ENCODE measurements around the gene MARK4. TPM values are rescaled to one million over a fixed set of nuclear protein-coding genes. Genes with fewer than 3 reads are reported as not detected.
A peak's percentile ranks its signal among the peaks of the same experiment; 100 is the strongest.

Gene MARK4
- total RNA-seq, 1 donor from 2014 or later, result 11.3 TPM

DNA sequence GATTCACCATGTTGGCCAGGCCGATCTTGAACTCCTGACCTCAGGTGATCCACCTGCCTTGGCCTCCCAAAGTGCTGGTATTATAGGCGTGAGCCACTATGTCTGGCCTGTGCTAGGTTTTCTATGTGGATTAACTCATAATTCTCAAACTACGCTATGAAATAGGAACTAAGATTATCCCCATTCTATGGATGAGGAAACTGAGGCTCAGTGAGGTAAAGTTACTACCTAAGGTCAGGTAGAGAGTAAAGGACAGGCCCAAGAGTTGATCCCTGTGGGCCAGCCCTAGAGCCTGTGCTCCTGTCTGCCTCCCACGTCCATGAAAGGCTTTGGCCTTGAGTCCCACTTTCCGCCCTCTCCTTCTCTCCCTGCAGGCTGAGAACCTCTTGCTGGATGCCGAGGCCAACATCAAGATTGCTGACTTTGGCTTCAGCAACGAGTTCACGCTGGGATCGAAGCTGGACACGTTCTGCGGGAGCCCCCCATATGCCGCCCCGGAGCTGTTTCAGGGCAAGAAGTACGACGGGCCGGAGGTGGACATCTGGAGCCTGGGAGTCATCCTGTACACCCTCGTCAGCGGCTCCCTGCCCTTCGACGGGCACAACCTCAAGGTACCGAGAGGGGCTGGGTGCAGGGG lies 20.1 kb downstream of the MARK4 start:
- no peak for DNase-seq (ENCODE audit: low spot score)

DNA sequence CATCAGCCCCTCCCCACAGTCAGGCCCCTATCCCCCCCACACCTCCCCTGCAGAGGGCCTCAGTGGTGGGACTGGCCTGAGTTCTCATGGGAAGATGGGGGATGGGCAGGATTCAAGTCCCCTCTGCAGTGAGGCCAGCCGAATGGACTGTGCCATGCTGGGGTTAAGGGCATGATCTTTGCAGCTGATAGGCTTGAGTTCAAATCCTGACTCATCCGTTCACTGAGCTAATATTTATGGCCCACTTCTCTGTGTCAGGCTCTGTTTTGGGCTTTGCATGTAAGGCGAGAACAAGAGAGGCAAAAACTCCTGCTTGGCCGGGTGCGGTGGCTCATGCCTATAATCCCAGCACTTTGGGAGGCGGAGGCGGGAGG lies 20.7 kb downstream of the MARK4 start:
- DNase-seq (ENCODE audit: low spot score), result no peak

DNA sequence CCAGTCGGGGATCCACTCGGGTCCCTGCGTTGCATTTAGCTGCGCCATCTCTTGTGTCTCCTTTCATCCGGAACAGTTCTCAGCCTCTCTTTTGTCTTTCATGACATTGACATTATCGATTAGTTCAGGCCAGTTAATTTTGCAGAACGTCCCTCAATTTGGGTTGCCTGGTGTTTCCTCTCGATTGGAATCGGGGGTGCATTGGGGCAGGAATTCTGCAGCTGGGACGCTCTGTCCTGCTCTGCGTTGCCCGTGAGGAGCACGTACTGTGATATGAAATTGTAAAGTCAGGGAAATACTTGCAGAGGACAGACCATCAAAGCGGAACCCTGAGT lies 22.4 kb downstream of the MARK4 start:
- DNase-seq (ENCODE audit: low spot score), result no peak

DNA sequence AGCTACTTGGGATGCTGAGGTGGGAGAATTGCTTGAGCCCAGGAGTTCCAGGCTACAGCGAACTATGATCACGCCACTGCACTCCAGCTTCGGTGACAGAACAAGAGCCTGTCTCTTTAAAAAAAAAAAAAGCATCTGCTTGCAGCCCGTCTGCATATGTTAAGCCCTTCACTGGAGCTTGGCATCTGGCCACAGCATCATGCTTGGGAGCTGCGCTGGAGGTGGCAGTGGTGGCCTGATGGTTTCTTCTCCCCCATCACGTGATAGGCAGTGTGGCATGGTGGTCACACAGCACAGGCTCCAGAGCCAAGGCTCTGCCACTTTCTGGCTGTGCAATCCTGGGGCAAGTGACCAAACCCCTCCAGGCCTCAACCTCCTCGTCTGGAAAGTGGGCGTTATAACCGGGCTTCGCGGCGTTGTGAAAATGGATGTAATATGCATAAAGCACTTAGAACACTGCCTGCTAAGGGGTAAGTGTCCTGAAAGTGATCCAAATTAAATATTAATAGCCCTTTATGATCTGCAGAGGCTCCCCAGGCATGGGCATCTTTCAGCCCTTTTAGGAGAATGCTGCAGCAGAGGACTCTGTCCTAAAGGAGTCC lies 24.4 kb downstream of the MARK4 start:
- peak; percentile 41 for DNase-seq (ENCODE audit: low spot score)

DNA sequence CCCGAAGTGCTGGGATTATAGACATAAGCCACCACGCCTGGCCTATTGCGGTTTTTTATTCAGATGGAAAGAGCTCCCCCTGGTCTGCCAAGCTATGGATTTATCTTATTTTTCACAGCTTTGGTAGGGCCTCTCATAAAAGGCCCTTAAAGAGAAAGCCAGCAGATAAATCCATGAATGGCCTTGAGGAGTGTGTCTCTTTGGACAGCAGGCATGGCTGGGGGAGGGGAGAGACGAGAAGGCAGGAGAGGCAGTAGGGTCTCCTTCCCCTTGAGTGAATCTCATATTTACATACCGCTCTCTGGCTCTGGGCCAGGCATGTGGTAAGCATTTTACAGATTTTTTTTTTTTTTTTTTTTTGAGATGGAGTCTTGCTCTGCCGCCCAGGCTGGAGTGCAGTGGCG lies 25.2 kb downstream of the MARK4 start:
- peak; percentile 67 for DNase-seq (ENCODE audit: low spot score)

DNA sequence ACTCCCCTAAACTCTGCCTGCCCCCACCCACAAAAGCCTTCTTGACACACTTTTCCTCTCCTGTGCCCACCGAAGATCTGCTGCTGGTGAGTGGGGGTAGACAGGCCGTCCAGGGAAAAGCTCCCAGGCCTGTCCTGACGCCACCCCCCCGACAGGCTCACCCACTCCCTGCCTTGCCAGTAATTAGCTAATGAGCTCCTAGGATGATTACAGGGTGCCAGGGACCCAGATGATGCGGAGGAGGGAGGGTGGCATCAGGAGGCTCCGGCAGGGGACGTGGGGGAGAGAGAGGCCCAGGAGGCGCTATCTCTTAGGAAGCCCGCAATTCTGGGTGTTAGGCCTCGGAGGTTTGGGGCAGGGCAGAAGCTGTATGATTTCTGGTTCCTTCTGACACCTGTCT lies 27.0 kb downstream of the MARK4 start:
- no peak for DNase-seq (ENCODE audit: low spot score)

DNA sequence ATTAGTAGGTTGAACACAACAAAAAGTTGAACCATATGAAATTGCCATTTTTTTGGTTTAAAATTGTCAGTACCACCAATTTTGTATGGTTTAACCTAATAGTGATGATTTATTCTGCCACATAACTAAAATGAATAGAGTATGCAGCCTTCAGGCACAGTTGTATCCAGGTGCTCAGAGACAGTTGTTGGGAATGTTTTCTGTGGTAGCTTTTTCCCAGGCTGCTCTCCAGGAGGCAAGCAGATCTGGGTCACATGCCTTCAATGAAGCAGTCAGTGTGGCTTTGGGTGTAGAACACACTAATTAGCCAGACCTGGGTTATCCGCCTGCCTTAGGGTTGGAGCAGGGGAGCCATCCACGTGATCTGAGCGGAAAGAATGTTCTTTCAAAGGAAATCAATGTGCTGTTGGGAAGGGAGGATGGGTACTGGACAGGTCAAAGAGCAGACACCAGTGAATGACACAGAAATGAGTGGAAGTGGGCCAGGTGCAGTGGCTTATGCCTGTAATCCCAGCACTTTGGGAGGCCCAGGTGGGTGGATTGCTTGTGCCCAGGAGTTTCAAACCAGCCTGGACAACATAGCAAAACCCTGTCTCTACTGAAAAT lies 28.6 kb downstream of the MARK4 start:
- DNase-seq (ENCODE audit: low spot score), result no peak

DNA sequence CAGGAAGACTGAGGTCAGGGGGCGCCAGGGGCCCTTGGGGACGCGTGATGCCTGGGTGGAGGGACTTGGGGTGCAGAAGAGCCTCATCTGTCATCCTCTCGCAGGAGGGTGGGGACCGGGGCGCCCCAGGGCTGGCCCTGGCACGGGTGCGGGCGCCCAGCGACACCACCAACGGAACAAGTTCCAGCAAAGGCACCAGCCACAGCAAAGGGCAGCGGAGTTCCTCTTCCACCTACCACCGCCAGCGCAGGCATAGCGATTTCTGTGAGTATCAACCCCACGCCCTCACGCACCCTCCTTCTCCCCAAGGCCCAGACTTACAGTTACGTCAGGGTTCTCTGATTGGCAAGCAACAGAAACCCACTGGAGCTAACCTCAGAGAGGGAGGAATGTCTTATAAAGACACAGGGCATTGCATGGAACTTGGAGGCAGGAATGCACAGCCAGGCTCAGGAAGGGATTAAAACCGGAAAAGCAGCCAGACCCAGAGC lies 29.4 kb downstream of the MARK4 start:
- peak; percentile 34 for DNase-seq (ENCODE audit: low spot score)

DNA sequence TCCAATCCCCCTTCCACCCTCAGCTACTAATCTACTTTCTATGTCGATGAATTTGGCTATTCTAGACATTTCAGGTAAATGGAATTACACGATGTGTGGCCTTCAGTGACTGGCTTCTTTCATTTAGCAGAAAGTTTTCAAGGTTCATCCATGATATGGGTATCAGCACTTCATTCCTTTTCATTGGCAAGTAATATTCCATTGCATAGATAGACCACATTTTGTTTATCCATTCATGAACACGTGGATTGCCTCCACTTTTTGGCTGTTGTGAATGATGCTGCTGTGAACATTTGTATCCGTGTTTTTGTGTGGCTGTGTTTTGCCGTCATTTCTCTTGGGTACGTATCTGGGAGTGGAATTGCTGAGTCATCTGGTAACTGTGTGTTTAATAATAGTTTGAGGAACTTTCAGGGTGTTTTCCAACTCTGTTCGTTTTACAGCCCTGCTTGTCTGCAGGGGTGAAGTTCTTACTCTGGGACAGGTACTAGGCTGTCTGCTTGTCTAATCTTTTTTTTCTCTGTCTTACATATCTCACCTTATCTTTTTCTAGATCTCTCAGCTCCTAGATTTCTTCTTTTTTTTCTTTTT lies 32.5 kb downstream of the MARK4 start:
- DNase-seq (ENCODE audit: low spot score), result no peak

DNA sequence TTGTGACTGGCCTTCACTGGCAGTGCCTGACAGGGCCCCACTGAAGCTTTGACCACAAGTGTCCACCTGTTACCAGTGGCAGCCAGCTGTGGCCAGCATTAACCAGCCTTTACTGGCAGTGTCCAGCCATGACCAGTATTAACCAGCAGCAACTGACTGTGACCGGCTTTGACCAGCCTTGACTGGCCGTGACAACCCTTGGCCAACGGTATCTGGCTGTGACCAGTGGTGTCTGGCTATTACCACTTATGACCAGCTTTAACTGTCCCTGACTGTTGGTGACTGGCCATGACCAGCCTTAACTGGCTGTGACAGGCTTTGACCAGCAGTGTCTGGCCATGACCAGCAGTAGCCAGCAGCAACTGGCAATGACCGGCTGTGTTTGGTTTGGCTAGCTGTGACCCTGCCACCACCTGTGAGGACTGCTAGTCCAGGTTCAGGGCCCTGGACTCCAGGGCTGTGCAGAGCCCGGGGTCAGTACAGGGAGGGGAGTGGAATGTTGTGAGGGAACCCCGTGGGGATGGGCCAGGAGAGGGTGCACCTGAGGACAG lies 39.4 kb downstream of the MARK4 start:
- no peak for DNase-seq (ENCODE audit: low spot score)

DNA sequence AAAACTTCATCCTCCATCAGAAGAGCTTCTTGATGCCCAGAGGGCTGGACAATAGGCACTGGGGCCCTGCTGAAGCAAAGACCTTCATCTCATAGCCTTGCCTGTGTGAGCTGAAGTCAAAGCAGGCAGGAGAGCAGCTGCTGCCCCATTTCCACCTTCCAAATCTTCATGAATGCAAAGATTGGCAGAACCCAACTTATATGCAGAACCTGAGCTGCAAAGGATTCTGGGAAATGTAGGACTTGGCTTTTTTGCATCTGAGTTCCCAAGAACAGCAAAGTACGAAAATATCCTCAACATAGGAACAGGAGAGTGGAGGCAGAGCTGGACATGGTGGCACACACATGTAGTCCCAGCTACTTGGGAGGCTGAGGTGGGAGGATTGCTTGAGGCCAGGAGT lies 40.8 kb downstream of the MARK4 start:
- no peak for DNase-seq (ENCODE audit: low spot score)

DNA sequence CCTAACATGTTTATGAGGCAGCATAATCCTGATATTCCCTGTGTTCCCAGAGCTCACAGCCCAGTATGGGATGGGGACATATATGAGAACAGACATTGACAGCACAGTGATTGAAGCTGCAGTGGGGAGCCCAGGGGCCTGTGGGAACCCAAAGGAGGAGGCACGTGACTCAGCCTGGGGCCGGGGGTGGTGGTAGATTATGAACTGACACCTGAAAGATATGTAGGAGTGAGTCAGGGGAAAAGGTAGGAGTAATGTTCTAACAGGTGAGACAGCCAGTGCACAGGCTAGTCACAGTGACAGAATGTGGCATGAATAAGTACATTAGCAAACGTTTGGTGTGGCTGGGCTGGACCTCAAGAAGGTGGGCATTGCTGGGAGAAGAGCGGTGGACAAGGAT lies 42.6 kb downstream of the MARK4 start:
- DNase-seq (ENCODE audit: low spot score), result no peak

DNA sequence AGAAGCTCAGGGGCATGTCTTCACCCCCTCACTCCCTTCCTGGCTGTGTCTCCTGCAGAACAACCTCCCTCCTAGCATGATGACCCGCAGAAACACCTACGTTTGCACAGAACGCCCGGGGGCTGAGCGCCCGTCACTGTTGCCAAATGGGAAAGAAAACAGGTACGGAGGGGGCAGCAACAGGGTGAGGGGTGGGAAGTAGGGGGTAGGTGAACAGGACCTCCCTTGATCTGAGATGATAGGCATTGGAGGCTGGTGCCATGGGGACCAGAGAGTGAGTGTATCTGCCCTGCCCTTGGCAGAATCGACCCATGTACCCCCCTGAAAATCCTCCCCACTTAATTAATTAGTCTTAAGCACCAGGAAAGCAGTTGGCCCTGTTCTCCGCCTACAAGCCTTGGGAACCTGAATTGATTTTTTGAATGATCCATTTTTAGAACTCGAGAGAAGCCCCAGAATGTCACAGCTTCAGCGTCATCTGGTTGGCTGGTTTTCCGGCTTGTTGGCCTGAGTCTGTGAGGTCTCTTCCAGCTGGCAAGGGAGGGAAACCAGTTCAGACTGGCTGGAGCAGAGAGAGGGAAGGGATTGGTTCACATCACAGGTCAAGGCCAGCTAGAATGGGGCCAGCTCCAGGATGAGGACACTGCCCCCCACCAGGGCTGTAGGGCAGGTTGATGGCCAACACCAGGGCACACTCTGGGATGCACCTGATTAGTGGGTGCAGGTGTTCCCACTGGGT lies 43.4 kb downstream of the MARK4 start:
- no peak for DNase-seq (ENCODE audit: low spot score)

DNA sequence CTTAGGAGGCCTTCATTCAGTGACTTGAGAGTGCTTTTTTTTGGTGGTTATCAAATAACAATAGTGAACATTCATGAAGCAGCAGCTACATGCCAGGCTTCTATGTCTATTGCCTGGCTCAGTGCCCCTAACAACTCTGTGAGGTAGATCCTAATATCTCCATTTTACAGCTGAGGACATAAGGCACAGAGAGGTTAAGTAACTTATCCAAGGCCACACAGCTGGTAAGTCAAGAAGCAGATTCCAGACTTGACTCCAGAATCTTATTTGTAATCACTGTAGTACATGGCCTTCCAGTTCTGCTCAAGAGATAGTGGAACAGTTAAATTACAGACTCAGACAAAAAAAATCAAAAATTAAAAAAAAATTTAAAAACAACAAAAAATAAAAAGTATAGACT lies 44.8 kb downstream of the MARK4 start:
- no peak for DNase-seq (ENCODE audit: low spot score)

DNA sequence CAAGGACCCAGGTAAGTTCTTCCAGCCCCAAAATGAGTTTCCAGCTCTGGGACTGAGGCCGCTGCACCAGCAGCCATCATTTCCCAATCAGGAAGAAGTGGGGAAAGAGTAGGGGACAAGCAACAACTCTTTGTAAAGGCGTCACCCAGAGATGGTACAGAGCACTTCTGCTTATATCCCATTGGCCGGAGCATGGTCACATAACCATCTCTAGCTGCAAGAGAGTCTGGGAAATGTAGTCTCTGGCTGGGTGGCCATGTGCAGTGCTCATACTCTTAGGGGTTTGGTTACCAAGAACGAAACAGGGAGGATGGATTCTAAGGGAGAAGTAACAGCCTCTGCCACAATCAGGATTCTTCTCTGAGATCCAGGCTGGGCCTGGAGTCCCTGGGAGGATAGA lies 45.3 kb downstream of the MARK4 start:
- no peak for DNase-seq (ENCODE audit: low spot score)

DNA sequence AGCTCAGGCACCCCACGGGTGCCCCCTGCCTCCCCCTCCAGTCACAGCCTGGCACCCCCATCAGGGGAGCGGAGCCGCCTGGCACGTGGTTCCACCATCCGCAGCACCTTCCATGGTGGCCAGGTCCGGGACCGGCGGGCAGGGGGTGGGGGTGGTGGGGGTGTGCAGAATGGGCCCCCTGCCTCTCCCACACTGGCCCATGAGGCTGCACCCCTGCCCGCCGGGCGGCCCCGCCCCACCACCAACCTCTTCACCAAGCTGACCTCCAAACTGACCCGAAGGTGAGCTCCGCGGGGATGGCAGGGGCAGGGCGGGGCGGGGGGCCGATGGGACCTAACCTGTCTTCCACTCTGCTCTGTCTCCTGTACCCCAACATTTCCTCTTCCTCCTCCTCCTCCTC lies 46.6 kb downstream of the MARK4 start:
- DNase-seq (ENCODE audit: low spot score), result no peak

DNA sequence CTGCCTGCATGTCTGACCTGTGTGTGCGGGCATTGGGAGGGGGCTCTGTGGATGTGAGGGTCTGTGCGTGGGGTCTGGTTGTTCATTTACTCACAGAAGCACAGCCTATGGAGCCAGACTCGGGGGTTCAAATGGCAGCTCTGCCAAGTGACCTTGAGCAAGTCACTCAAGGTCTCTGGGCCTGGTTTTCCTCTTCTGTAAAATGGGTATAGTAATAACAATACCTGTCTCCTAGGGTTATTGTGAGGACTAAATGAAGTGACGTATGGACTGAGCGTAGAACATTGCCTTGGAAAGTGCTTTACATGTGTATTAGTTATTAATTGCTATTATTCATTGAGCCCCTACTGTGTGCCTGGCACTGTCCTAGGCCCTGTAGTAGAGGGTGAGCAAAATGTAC lies 47.2 kb downstream of the MARK4 start:
- no peak for DNase-seq (ENCODE audit: low spot score)

DNA sequence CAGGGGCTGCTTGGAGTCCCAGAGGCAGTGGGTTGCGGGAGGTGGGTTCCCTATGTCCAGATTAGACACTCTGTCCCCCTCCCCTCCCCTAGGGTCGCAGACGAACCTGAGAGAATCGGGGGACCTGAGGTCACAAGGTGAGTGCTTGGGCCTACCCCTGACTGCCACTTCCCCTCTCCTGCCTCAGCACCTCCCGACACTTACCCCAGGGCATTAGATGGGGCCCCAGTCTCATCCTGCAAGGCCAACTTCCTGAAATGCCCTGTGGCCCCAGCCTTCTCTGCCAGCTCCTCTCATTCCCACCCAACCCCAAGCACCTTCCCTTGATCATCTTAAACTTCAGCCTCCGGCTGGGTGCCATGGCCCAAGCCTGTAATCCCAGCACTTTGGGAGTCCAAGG lies 48.6 kb downstream of the MARK4 start:
- no peak for DNase-seq (ENCODE audit: low spot score)

DNA sequence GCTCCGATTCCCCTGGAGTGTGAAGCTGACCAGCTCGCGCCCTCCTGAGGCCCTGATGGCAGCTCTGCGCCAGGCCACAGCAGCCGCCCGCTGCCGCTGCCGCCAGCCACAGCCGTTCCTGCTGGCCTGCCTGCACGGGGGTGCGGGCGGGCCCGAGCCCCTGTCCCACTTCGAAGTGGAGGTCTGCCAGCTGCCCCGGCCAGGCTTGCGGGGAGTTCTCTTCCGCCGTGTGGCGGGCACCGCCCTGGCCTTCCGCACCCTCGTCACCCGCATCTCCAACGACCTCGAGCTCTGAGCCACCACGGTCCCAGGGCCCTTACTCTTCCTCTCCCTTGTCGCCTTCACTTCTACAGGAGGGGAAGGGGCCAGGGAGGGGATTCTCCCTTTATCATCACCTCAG lies 51.3 kb downstream of the MARK4 start:
- no peak for DNase-seq (ENCODE audit: low spot score)

DNA sequence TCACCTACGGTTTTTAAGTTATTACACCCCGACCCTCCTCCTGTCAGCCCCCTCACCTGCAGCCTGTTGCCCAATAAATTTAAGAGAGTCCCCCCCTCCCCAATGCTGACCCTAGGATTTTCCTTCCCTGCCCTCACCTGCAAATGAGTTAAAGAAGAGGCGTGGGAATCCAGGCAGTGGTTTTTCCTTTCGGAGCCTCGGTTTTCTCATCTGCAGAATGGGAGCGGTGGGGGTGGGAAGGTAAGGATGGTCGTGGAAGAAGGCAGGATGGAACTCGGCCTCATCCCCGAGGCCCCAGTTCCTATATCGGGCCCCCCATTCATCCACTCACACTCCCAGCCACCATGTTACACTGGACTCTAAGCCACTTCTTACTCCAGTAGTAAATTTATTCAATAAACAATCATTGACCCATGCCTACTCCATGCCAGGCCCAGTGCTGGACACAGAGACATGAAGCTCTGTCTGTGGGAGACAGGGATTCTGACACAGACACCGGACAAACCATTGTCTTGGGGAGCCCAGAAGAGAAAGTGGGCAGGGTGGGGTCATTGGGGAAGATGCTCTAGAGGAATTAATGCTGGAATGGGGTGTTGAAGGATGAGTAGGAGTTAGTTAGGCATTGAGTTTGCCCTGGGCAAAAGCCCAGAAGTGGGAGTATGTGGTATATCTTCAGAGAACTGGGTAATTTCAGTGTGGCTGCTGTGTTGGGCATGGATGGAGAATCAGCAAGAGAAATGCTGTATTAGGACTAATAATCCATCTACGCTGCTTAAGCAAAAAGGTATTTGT lies 52.4 kb downstream of the MARK4 start:
- no peak for DNase-seq (ENCODE audit: low spot score)
